Stimulated activated CD4-positive, alpha-beta T cell treated with anti-CD3 and anti-CD28 coated beads, Interleukin-2, amount 100 ng/mL, for 24 hours (primary cell): ENCODE data around the gene SERTM1.

ENCODE experiments used
- DNase-seq, 2 donors: peaks; one replicate each; pipeline ENCODE4 v3.0.0-alpha.2; 2020

SERTM1 gene

GRCh38 chr13:36712290-36712689, 38.5 kb downstream of the SERTM1 start:
- DNase-seq = no peak

GRCh38 chr13:36712770-36713169, 39.0 kb downstream of the SERTM1 start:
- no peak for DNase-seq

- no peak for DNase-seq
Measured at GRCh38 chr13:36713887-36714286, 40.1 kb downstream of the SERTM1 start.

- no peak for DNase-seq
Measured at GRCh38 chr13:36715841-36716240, 42.0 kb downstream of the SERTM1 start.

GRCh38 chr13:36717017-36717416, 43.2 kb downstream of the SERTM1 start:
- no peak for DNase-seq

DNA sequence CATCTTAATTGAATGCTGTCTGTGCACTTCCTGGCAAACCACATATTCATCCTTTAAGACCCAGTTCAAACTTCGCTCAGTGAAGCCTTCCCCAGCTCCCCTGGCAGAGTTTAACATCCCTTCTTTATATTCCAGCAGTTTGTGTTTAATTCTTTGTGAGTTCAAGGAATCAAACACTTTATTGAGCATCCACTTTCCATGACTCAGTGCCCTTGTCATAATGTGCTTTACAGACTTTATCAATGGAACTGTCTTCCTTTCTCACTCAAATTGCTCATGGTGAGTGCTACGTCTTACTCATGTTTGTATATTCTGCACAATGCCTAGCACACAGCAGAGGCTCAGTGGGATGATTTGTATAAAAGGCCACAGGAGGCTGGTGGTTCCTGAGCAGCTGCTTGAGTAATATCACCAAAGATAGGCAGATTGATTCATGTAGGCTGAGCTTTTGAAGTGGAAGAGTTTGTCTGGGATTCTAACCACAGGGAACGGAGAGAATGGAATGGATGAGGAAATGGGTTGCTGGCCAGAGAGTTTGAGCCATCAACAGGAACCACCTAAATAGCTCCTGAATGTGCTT, 44.2 kb downstream of the SERTM1 start:
- no peak for DNase-seq

DNA sequence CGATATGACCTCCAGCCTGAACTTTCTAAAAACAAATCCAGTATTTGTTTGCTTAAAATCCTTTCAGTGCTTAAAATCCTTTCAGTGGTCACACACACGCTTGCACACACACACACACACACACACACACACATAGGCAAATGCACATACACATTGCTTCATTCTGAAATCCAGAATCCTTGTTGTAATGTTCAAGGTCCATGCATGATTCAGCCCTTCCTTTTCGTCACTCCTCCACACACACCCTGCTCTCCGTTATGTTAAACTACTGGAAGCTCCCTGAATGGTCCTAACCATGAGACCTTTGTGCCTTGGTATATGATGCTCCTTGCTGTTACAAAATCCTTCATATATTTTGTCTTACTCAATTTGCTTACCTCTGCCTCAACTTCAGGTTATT, 44.9 kb downstream of the SERTM1 start:
- no peak for DNase-seq

GRCh38 chr13:36724141-36724540, 50.3 kb downstream of the SERTM1 start:
- DNase-seq = no peak

- no peak for DNase-seq
Measured at GRCh38 chr13:36725936-36726335, 52.1 kb downstream of the SERTM1 start.

DNA sequence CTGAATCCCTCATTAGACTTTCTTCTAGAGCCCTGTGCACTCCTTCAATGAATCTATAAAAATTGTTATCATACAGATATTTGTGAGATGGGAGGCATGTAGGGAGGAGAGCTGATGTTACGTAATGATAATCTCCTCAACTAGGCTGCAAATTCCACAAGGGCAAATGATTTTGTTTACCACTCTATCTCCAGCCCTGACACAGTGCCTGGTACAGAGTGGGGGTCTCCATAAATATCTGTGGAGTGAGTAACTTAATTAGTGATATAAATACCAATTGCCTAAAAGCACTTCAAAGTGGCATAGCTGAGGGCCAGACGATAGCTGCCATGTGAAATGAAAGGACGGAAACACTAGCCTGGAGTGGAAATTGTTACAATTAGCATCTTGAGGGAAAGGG, 54.2 kb downstream of the SERTM1 start:
- DNase-seq = no peak

GRCh38 chr13:36736119-36736726, 62.4 kb downstream of the SERTM1 start:
- DNase-seq = peak; percentile 39 to 48

DNA sequence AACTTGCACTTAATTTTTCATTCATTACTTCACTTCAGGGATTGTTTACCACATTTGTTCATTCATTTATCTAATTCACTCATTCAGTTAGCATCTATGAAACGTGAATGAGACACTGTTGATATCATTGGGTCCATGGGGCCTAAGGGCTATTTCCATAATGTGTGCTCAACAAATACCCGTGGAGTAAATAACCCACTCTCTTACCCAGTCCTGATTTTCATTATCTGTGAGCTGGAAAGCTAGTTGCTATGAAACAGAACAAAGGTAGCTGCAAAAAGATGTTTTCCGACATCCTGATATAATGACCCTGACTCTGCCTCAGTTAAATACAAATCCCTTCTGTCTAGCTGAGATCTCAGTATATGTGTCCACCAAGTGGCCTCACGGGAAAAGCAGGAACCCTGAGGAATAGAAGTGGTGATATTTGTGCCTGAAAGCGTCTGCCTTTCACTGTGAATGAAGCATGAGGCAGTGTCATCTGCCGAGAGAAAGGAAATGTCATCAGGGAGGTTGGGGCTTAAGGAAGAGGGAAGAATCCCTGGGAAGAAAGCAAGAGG, 63.8 kb downstream of the SERTM1 start:
- DNase-seq = no peak

GRCh38 chr13:36745436-36745835, 71.6 kb downstream of the SERTM1 start:
- no peak for DNase-seq

DNA sequence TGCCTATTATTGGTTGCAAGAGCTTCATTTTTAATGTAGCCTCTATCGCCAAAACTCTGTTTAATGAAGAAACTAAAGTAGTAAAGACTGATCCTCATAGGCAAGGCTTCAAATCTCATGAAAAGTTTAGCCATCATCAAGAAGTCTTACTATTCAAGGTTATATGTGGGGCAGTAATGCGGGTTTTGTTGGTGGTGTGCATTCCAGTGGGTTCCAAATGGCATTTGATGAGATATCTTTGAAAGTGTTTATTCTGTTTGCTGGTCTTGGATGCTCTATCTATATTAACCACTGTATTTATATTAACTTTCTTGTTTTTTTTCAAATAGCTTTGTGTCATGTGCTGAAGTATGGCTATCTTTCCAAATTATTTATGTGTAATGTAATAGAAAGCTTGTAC, 72.2 kb downstream of the SERTM1 start:
- DNase-seq = no peak
